ENCODE measurements around the gene TTC28.

The TTC28 gene

DNA sequence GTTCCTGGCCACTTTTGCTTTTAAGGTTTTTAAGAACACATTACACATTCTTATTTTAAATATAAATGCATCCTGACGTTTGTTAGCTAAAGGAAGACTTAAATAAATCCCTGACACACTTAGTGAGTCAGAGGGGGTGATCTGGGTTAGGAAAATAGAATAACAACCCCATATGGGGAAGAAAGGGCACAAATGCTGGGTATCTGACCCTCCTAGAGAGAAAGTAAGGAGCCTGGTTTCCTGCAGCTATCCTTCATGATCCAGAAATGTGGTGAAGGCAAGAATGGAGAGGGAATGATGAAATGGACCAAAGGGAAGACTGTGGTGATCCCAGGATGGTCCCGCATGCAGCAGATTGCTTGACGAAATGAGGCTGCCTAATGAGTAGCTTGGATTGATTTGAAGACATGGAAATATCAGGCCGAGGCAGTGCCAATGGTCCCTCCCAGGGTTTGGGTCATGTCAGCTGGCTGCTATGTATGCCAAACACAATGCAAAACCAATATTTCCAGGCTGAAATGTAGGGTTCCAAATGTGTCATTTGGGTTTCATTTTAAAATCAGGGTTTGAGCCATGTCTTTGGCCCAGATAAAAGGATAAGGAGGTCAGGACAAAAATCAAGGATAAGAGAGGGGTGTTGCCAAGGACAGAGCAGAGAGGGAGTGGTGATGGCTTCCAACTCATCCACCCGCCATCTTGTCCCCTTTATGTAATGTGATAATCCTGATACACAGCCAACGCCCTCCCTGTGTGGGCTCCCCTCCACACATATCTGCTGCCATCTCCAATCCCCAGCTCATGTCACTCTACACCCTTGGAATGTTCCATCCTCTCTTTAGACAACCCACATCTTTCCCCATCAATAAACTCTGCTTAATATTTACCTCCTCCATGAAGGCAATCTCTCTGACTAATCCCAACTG lies 625.5 kb downstream of the TTC28 start:
- DNase-seq (ENCODE audit: extremely low spot score) = no peak
- TF ChIP-seq, protein P1, sequence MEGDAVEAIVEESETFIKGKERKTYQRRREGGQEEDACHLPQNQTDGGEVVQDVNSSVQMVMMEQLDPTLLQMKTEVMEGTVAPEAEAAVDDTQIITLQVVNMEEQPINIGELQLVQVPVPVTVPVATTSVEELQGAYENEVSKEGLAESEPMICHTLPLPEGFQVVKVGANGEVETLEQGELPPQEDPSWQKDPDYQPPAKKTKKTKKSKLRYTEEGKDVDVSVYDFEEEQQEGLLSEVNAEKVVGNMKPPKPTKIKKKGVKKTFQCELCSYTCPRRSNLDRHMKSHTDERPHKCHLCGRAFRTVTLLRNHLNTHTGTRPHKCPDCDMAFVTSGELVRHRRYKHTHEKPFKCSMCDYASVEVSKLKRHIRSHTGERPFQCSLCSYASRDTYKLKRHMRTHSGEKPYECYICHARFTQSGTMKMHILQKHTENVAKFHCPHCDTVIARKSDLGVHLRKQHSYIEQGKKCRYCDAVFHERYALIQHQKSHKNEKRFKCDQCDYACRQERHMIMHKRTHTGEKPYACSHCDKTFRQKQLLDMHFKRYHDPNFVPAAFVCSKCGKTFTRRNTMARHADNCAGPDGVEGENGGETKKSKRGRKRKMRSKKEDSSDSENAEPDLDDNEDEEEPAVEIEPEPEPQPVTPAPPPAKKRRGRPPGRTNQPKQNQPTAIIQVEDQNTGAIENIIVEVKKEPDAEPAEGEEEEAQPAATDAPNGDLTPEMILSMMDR (IDR thresholded peaks at IDR 0.05; ENCODE audit: control extremely low read depth, extremely low read depth, low read depth, missing control alignments) = no peak
- CTCF ChIA-PET = interaction anchor here (0.9 to 6.8 kb wide), 5 partner anchors 11 to 547 kb away, joined by 3 to 56 read pairs (median 29); no protein-coding TSS in a partner anchor
- POLR2A ChIA-PET = no interaction called here

DNA sequence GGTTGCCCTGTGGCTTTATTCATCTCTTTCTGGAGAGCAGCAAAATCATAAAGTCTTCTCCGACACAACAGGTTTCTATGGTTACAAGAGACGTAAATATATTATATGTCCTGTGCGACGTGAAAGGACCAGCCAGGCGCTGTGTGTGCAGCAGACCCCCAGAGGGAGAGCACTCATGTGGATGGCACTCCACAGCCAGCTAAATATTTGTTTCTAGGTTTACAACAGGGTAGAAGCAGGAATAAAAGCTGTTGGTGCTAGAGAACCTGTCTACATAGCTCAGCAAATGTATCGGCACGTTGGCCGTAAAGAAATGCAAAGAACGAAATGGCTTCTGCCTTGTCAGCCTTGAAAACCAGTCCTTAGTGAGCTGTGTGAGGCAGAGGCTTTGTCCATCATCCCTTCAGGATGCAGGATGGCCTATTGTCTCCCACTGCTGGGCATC lies 626.8 kb downstream of the TTC28 start:
- no peak for DNase-seq (ENCODE audit: extremely low spot score)
- ChIA-PET CTCF (interaction anchor here (0.9 to 6.8 kb wide), 10 partner anchors 10 to 548 kb away, joined by 3 to 56 read pairs (median 12); no protein-coding TSS in a partner anchor), POLR2A (no interaction called here)
- TF ChIP-seq, protein P1 (IDR thresholded peaks at IDR 0.05; ENCODE audit: control extremely low read depth, extremely low read depth, low read depth, missing control alignments) = no peak

DNA sequence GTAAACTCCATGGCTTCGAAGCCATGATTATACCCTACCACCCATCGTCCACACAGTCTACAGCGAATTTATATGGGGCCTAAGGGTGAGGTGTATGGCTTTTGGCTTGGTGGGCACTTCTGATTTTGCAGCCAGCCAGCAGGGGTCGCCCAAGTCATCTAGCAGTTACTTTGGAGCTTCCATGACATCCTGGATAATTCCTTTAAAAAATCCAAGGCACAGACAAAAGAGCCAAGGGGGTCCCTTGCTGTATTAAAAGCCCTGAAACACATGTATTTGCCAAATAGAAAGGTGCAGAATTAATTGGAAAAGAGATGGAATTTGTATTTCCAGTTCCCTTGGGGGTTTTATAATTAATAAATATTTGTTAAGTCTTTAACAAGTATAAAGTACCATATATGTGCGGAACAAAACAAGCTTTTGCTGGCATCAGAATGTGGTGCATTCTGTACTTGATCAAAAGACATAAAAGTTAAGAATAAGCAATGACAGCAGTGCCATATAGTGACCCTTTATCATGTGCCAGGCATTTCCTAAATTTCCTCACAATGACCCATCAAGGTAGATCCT lies 627.8 kb downstream of the TTC28 start:
- ChIA-PET POLR2A (interaction anchor here (0.5 kb wide), 1 partner anchor 456 kb away, joined by 3 read pairs; no protein-coding TSS in a partner anchor), CTCF (interaction anchor here (0.6 to 6.8 kb wide), 20 partner anchors 9 to 549 kb away, joined by 3 to 56 read pairs (median 4); partner anchors contain the start of gene PITPNB)
- TF ChIP-seq, protein P1 (IDR thresholded peaks at IDR 0.05; ENCODE audit: control extremely low read depth, extremely low read depth, low read depth, missing control alignments) = peak; percentile 66
- no peak for DNase-seq (ENCODE audit: extremely low spot score)

DNA sequence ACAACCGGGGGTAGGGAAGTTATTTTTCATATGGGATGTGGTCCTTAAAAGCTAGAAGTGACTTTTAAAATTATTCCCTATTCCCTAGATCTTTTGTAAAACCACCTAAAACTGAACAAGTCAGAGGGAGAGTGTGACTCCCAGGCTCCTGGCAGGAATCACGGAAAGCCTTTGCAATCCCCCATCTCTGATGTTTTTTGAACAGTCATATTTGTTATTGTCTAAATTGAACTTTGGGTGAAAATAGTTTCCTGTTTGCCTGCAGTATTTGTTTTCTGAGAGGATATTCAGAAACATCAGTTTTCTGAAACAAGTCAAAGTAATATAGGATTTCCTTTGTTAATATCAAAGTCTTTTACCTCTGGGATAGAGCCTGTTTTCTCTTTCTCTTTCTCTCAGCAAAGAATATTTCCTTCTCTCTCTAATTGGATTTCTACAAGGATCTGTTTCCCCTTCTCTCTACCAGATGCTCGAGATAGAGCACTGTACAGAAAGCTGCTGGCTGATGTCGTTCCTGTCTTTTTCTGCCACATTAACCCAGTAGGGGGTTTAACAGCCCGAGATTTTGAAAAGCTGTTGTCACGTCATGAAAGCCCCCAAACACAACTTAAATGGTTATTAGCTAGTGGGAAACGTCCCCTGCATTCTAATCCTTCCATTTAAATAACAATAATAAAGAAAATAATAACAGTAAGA lies 628.4 kb downstream of the TTC28 start:
- CTCF ChIA-PET = interaction anchor here (0.7 to 6.8 kb wide), 18 partner anchors 8 to 778 kb away, joined by 3 to 56 read pairs (median 6); partner anchors contain the start of gene PITPNB
- TF ChIP-seq, protein P1 (IDR thresholded peaks at IDR 0.05; ENCODE audit: control extremely low read depth, extremely low read depth, low read depth, missing control alignments) = no peak
- POLR2A ChIA-PET = no interaction called here

DNA sequence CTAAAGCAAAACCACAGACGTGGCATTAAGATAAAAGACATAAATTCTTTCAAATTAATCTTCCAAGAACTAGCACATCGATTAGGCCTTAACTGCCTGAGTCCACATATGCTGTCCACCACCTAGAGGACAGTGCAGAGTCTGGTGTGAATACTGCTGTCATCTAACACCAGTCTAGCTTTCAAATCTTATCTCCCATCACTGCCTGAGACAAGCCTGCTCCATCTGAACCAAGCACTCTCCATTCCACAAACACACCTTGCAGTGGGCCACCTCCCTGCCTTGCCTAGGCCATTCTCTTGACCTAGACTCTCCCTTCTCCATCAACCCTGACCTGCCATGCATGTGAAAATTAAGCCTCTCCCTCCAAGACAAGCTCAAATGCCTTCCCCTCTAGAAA lies 631.1 kb downstream of the TTC28 start:
- CTCF ChIA-PET = interaction anchor here (1.0 to 6.8 kb wide), 6 partner anchors 15 to 545 kb away, joined by 3 to 56 read pairs (median 16); no protein-coding TSS in a partner anchor
- POLR2A ChIA-PET = no interaction called here
- DNase-seq (ENCODE audit: extremely low spot score) = no peak
- TF ChIP-seq, protein P1 (IDR thresholded peaks at IDR 0.05; ENCODE audit: control extremely low read depth, extremely low read depth, low read depth, missing control alignments) = no peak

More for the DNA sequence above, 628.4 kb downstream of the TTC28 start:
- DNase-seq (ENCODE audit: extremely low spot score) = no peak

DNA sequence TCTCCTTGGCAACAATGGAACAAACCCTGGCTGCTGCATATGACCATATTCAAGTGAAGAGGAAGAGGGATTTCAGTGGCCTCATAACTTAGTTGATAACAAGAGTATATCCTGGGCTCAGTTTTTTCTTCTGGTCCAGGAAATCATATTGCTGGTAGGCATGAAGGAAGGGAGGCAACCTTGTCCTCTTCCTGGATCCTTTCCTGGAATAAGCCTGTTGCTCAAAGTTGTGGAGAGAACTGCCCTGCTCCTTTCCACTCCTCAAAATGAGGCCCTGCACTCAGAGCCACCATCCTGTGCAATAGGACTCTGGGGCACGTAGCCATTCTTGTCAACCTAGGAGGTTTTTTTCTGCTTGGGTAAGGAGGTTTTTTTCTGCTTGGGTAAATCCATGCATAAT lies 631.9 kb downstream of the TTC28 start:
- POLR2A ChIA-PET = no interaction called here
- DNase-seq (ENCODE audit: extremely low spot score) = no peak
- TF ChIP-seq, protein P1 (IDR thresholded peaks at IDR 0.05; ENCODE audit: control extremely low read depth, extremely low read depth, low read depth, missing control alignments) = no peak
- CTCF ChIA-PET = interaction anchor here (1.0 to 6.8 kb wide), 5 partner anchors 14 to 546 kb away, joined by 3 to 56 read pairs (median 27); no protein-coding TSS in a partner anchor

All from GM10248 (cell line).